Fibroblast of lung (primary cell): Measurements from ENCODE around the gene PNMA1. TPM values are rescaled to one million over a fixed set of nuclear protein-coding genes. Genes with fewer than 3 reads are reported as not detected.

Experiments used
- DNase-seq, 2 donors: peaks; one replicate each; pipeline versions ENCODE4 v3.0.0 to v3.0.0-alpha.2; 2010; ENCODE audit warnings: low read depth in 2 of 2
- H2AFZ ChIP-seq: 2 replicates; pipeline ENCODE4 v1.5.1; 2012; ENCODE audit warnings: low read length, control low read depth, inconsistent platforms
- H3K27ac ChIP-seq: 2 replicates; pipeline ENCODE4 v1.5.1; 2011; ENCODE audit warnings: low read length, control low read depth; ENCODE audit not compliant: insufficient read depth
- H3K27me3 ChIP-seq: 2 replicates; pipeline ENCODE4 v1.5.1; 2011; ENCODE audit warnings: mild to moderate bottlenecking, low read length; ENCODE audit not compliant: control insufficient read depth, insufficient read depth
- H3K36me3 ChIP-seq: 2 replicates; pipeline ENCODE4 v1.5.1; 2011; ENCODE audit warnings: low read length; ENCODE audit not compliant: control insufficient read depth, insufficient read depth
- H3K4me1 ChIP-seq: 2 replicates; pipeline ENCODE4 v1.5.1; 2011; ENCODE audit warnings: low read length; ENCODE audit not compliant: control insufficient read depth, insufficient read depth; ENCODE audit errors: extremely low read depth
- H3K4me2 ChIP-seq: 2 replicates; pipeline ENCODE4 v1.5.1; 2011; ENCODE audit warnings: low read length, control low read depth; ENCODE audit not compliant: insufficient read depth; ENCODE audit errors: extremely low read depth
- H3K4me3 ChIP-seq, 4 experiments: fragments of 200-600 bp in 1 of 4; sonication (generic) in 1 of 4; replicated peaks in 1 of 4; 2 replicates each; pipeline ENCODE4 v1.5.1; 2011 to 2016; ENCODE audit warnings: low read length in 4 of 4, low read depth in 3 of 4, mild to moderate bottlenecking in 3 of 4, control low read depth in 2 of 4, inconsistent platforms in 1 of 4, mixed read lengths in 1 of 4; ENCODE audit not compliant: insufficient read depth in 1 of 4; ENCODE audit errors: control extremely low read depth in 1 of 4
- H3K79me2 ChIP-seq: 2 replicates; pipeline ENCODE4 v1.5.1; 2012; ENCODE audit warnings: mild to moderate bottlenecking, low read length, inconsistent platforms; ENCODE audit not compliant: control insufficient read depth, insufficient read depth
- H3K9ac ChIP-seq: 2 replicates; pipeline ENCODE4 v1.5.1; 2011; ENCODE audit warnings: mild to moderate bottlenecking, low read length, control low read depth; ENCODE audit not compliant: insufficient read depth
- H3K9me3 ChIP-seq: 2 replicates; pipeline ENCODE4 v1.5.1; 2012; ENCODE audit warnings: low read depth, low read length; ENCODE audit not compliant: control insufficient read depth, insufficient read depth
- H4K20me1 ChIP-seq: 2 replicates; pipeline ENCODE4 v1.5.1; 2011; ENCODE audit warnings: low read length; ENCODE audit not compliant: control insufficient read depth, insufficient read depth; ENCODE audit errors: extremely low read depth
- EZH2 ChIP-seq: IDR thresholded peaks from 2 replicates; pipeline ENCODE4 v1.5.1; 2012; ENCODE audit warnings: low read length, control low read depth, mild to moderate bottlenecking; ENCODE audit errors: missing control alignments
- polyA plus RNA-seq, 2 donors: library from polyadenylated mRNA; depleted of rRNA in 1 of 2; stranded (reverse) in 1 of 2; unstranded in 1 of 2; fragments of >200 nt; gene quantifications; 2 replicates each; pipeline ENCODE4 v1.2.1, GENCODE V29; 2011 to 2012; ENCODE audit warnings: missing spikeins in 1 of 2
- total RNA-seq: library from RNA; depleted of rRNA; stranded (reverse); fragments of >200 nt; gene quantifications from 2 replicates; pipeline ENCODE4 v1.2.1, GENCODE V29; 2014
- TF ChIP-seq, protein P1 (sequence below), 2 donors: IDR thresholded peaks in 1 of 2; conservative IDR thresholded peaks in 1 of 2; 1 replicate in 1 of 2; 2 replicates in 1 of 2; pipeline ENCODE4 v1.5.1; 2011 to 2012; ENCODE audit warnings: low read length in 2 of 2, control low read depth in 1 of 2, inconsistent platforms in 1 of 2, low read depth in 1 of 2, mild to moderate bottlenecking in 1 of 2

PNMA1 gene
- total and polyA plus RNA-seq, 2 donors (not counting 1 experiment from before 2014, with no cell fraction given) = 19.5 to 44.5 TPM

DNA sequence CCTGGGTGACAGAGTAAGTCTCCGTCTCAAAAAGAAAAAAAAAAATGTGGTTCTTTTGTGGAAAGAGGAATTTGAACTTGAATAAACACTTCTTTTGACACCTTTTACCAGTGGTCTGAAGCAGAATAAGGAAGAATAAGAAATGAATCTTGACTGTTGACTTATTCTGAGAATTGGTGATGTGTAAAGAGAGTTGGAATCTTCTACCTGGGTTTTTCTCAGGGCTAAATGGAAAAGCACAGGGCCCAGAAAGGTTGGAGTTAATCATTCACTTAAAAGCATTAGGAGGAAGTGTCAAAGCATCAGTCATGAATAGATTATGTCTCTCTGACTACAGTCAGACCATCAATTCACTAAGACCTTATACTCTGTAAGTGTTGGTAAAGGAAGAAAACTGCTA is 13.9 kb downstream of the PNMA1 start:
- Histone ChIP-seq H3K9me3 (no peaks in the 10 kb centered on the region), H3K9ac (no peak overlapping the region), H3K4me2 (no peak overlapping the region), H3K79me2 (no peaks in the 10 kb centered on the region), H3K27ac (no peak overlapping the region), H2AFZ (no peak overlapping the region), H3K27me3 (no peaks in the 10 kb centered on the region), H3K4me3 (no peak overlapping the region), H3K4me1 (no peaks in the 10 kb centered on the region), H3K36me3 (no peaks in the 10 kb centered on the region), H4K20me1 (no peaks in the 10 kb centered on the region)
- TF ChIP-seq, protein P1, sequence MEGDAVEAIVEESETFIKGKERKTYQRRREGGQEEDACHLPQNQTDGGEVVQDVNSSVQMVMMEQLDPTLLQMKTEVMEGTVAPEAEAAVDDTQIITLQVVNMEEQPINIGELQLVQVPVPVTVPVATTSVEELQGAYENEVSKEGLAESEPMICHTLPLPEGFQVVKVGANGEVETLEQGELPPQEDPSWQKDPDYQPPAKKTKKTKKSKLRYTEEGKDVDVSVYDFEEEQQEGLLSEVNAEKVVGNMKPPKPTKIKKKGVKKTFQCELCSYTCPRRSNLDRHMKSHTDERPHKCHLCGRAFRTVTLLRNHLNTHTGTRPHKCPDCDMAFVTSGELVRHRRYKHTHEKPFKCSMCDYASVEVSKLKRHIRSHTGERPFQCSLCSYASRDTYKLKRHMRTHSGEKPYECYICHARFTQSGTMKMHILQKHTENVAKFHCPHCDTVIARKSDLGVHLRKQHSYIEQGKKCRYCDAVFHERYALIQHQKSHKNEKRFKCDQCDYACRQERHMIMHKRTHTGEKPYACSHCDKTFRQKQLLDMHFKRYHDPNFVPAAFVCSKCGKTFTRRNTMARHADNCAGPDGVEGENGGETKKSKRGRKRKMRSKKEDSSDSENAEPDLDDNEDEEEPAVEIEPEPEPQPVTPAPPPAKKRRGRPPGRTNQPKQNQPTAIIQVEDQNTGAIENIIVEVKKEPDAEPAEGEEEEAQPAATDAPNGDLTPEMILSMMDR (conservative IDR thresholded peaks at IDR 0.05 in 1 of 2, IDR thresholded peaks at IDR 0.05 in 1 of 2; ENCODE audit: low read depth in 1 of 2, low read length in 2 of 2) = no peak
- no peak for TF ChIP-seq EZH2
- DNase-seq = no peak

DNA sequence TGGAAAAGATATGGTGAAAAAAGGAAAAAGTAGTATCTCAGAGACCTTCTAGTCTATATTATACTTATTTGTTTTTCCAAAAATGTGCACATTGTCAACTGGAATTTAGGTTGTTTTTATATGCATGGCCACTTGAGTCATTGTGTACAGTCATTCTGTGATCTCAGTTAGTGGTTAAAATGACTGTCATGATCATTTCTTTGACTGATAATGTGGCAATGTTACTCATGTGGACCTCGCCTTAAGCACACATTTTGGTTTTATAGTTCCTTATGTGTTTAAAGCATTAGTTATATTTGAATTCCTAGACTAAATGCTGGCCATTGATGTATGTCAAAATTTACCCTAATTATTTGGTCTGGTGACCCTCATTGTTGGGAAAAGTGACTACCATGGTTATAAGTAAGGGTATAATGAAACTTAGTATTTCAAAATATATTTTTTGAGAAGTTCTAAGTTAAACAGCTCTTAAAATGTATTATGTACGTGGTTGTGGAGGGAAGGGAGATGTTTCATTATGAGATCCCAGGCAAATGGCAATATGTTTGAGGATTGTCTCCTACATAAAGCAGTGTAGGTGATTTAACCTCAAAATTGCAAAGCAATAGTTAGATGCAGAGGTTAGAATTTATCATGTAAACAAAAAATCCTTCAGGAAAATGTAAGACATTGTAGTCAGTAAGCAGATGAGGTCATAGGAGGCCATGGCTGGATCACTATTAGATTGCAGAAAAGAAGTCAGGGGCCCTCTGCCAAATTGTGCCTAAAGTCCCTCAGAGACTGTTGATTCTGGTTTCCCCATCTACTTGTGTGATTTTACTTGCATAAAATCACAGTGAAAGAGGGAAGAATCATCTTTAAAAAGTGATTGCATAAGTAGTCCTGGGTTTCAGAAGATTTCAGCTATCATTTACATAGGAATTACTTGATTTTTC is 17.5 kb downstream of the PNMA1 start:
- TF ChIP-seq EZH2 = no peak
- TF ChIP-seq, protein P1 (conservative IDR thresholded peaks at IDR 0.05 in 1 of 2, IDR thresholded peaks at IDR 0.05 in 1 of 2; ENCODE audit: low read depth in 1 of 2, low read length in 2 of 2) = no peak
- DNase-seq = peak; percentile 51 to 84
- no peaks in the 10 kb centered on the region for H3K27me3 ChIP-seq
- no peak overlapping the region for H3K9ac ChIP-seq
- no peaks in the 10 kb centered on the region for H4K20me1 ChIP-seq
- no peaks in the 10 kb centered on the region for H3K4me1 ChIP-seq
- no peak overlapping the region for H2AFZ ChIP-seq
- H3K79me2 ChIP-seq = no peaks in the 10 kb centered on the region
- H3K9me3 ChIP-seq = no peaks in the 10 kb centered on the region
- peak overlapping the region; percentile 4 for H3K27ac ChIP-seq
- H3K36me3 ChIP-seq = no peaks in the 10 kb centered on the region
- H3K4me3 ChIP-seq = no peak overlapping the region
- H3K4me2 ChIP-seq = no peak overlapping the region

- no peaks in the 10 kb centered on the region for H3K79me2 ChIP-seq
- H2AFZ ChIP-seq = no peak overlapping the region
- H3K4me2 ChIP-seq = no peak overlapping the region
- H3K9me3 ChIP-seq = no peaks in the 10 kb centered on the region
- no peak overlapping the region for H3K27ac ChIP-seq
- TF ChIP-seq, protein P1 (conservative IDR thresholded peaks at IDR 0.05 in 1 of 2, IDR thresholded peaks at IDR 0.05 in 1 of 2; ENCODE audit: low read depth in 1 of 2, low read length in 2 of 2) = no peak
- no peak overlapping the region for H3K4me3 ChIP-seq
- H3K4me1 ChIP-seq = no peaks in the 10 kb centered on the region
- DNase-seq = no peak
- no peaks in the 10 kb centered on the region for H3K27me3 ChIP-seq
- H4K20me1 ChIP-seq = no peaks in the 10 kb centered on the region
- H3K36me3 ChIP-seq = no peaks in the 10 kb centered on the region
- H3K9ac ChIP-seq = no peak overlapping the region
These were observed 18.2 kb downstream of the PNMA1 start for GRCh38 chr14:73695997-73696396.
